Panc1 (cell line): ENCODE results near the gene CRK. TPM values are rescaled to one million over a fixed set of nuclear protein-coding genes. Genes with fewer than 3 reads are reported as not detected.

Source experiments
- ATAC-seq: fragments of 200-7000 bp; cut with Tn5 transposase; 2 replicates; pipeline ENCODE4 v1.9.1; 2020; ENCODE audit warnings: mild to moderate bottlenecking, moderate library complexity
- BruUV-seq: library from RNA; stranded (reverse); fragments of 400-500 nt; replicated peaks from 2 replicates; lab custom pipeline; 2021; lab: Mats Ljungman, UMichigan
- CTCF ChIA-PET: fragments of 300-600 bp; sonication (Branson Sonifier 250); formaldehyde crosslinking; loops from one replicate; lab custom pipeline; 2022; ENCODE audit warnings: antibody characterized with exemption; lab: Charles Lee
- POLR2A ChIA-PET: fragments of 300-600 bp; sonication (Branson Sonifier 250); formaldehyde crosslinking; loops from one replicate; lab custom pipeline; 2022; ENCODE audit warnings: antibody characterized with exemption; lab: Charles Lee
- DNase-seq: peaks from one replicate; pipeline ENCODE4 v3.0.0-alpha.2; 2010; ENCODE audit warnings: low read depth, low spot score
- H3K27ac ChIP-seq: 2 replicates; pipeline ENCODE4 v1.5.1; 2011; ENCODE audit warnings: mild to moderate bottlenecking, low read length, inconsistent platforms
- H3K27me3 ChIP-seq: fragments of 200-500 bp; sonication (Bioruptor generic); 2 replicates; pipeline ENCODE4 v1.6.0; 2014; ENCODE audit warnings: low read length, inconsistent platforms; ENCODE audit not compliant: control insufficient read depth, insufficient read depth
- H3K36me3 ChIP-seq: fragments of 200-500 bp; sonication (Bioruptor generic); 2 replicates; pipeline ENCODE4 v1.5.1; 2014; ENCODE audit warnings: inconsistent platforms, mild to moderate bottlenecking, low read length, moderate library complexity; ENCODE audit not compliant: control insufficient read depth, insufficient read depth
- H3K4me1 ChIP-seq: 2 replicates; pipeline ENCODE4 v1.5.1; 2011; ENCODE audit warnings: inconsistent platforms, mild to moderate bottlenecking, low read length, moderate library complexity; ENCODE audit not compliant: control insufficient read depth, insufficient read depth
- H3K4me3 ChIP-seq, 2 experiments: 2 replicates each; pipeline ENCODE4 v1.5.1; 2011 to 2012; ENCODE audit warnings: low read depth in 2 of 2, low read length in 2 of 2, mild to moderate bottlenecking in 2 of 2, inconsistent platforms in 1 of 2, moderate library complexity in 1 of 2
- H3K9me3 ChIP-seq: fragments of 200-500 bp; sonication (Bioruptor generic); 2 replicates; pipeline ENCODE4 v1.5.1; 2014; ENCODE audit warnings: low read depth, mild to moderate bottlenecking, inconsistent platforms, low read length, moderate library complexity; ENCODE audit not compliant: control insufficient read depth, insufficient read depth
- CTCF ChIP-seq: fragments of 450-650 bp; IDR thresholded peaks from 2 replicates; pipeline ENCODE4 v1.5.1; 2017; ENCODE audit warnings: mild to moderate bottlenecking
- POLR2AphosphoS5 ChIP-seq: IDR thresholded peaks from 2 replicates; pipeline ENCODE4 v1.6.1; 2012; ENCODE audit warnings: mild to moderate bottlenecking, low read depth, low read length, moderate library complexity
- REST ChIP-seq, 2 experiments: IDR thresholded peaks; 2 replicates each; pipeline ENCODE4 v1.6.1; 2011 to 2012; ENCODE audit warnings: low read depth in 2 of 2, control low read depth in 1 of 2, low read length in 1 of 2, mild to moderate bottlenecking in 1 of 2, moderate library complexity in 1 of 2; ENCODE audit not compliant: insufficient read depth in 1 of 2
- SIN3A ChIP-seq: IDR thresholded peaks from 2 replicates; pipeline ENCODE4 v1.6.1; 2012; ENCODE audit warnings: low read depth, mild to moderate bottlenecking, low read length, moderate library complexity, borderline replicate concordance; ENCODE audit not compliant: insufficient read depth
- TCF7L2 ChIP-seq: IDR thresholded peaks from 2 replicates; pipeline ENCODE4 v1.6.1; 2011; ENCODE audit warnings: mild to moderate bottlenecking, low read depth, low read length, inconsistent platforms
- in situ Hi-C: cut with HindIII; loops from 2 replicates; pipeline ENCODE4 v1.10.0; 2016; ENCODE audit warnings: low sequenced_read_pairs, low pct_unique_long_range_greater_than_20kb
- intact Hi-C: fragments of 100-400 bp; cut with micrococcal nuclease; formaldehyde crosslinking; loops from one replicate; pipeline ENCODE4 v1.10.0; 2022; ENCODE audit not compliant: unreplicated experiment
- total RNA-seq: library from RNA; stranded (reverse); gene quantifications from one replicate; pipeline ENCODE4 v1.2.1, GENCODE V29; 2021; ENCODE audit not compliant: unreplicated experiment

CRK gene
- total RNA-seq, 1 experiment from 2014 or later: 67.0 TPM

- POLR2A ChIA-PET: no interaction called here
- intact Hi-C loops: no loop called here
- H3K27me3 ChIP-seq: no peaks in the 10 kb centered on the region
- CTCF ChIA-PET: no interaction called here
- no peaks in the 10 kb centered on the region for H3K9me3 ChIP-seq
- peaks cover 12% of the 10 kb centered on the region for H3K36me3 ChIP-seq
- BruUV-seq: no TSS peak
- no peak for TF ChIP-seq SIN3A
- no peak for TF ChIP-seq CTCF
- TF ChIP-seq POLR2AphosphoS5: no peak
- no peak for TF ChIP-seq REST (IDR thresholded peaks at IDR 0.05; ENCODE audit: insufficient read depth in 1 of 2, low read depth in 2 of 2, low read length in 1 of 2)
- no peak for TF ChIP-seq TCF7L2
- no peak overlapping the region for H3K27ac ChIP-seq
- H3K4me1 ChIP-seq: no peaks in the 10 kb centered on the region
- DNase-seq (no peak), ATAC-seq (no peak)
- no peak overlapping the region for H3K4me3 ChIP-seq
- in situ Hi-C loops: no loop called here
Observed at GRCh38 chr17:1431631-1432104, 24.4 kb downstream of the CRK start.

GRCh38 chr17:1423456-1424135 is 32.4 kb downstream of the CRK start:
- ChIA-PET POLR2A (no interaction called here), CTCF (no interaction called here)
- H3K36me3 ChIP-seq: peaks cover 12% of the 10 kb centered on the region
- no peak for ATAC-seq
- no peak for TF ChIP-seq CTCF
- TF ChIP-seq POLR2AphosphoS5: no peak
- no peak for TF ChIP-seq SIN3A
- no peak for TF ChIP-seq REST (IDR thresholded peaks at IDR 0.05; ENCODE audit: insufficient read depth in 1 of 2, low read depth in 2 of 2, low read length in 1 of 2)
- TF ChIP-seq TCF7L2: no peak
- H3K27ac ChIP-seq: no peak overlapping the region
- no peaks in the 10 kb centered on the region for H3K9me3 ChIP-seq
- in situ Hi-C loops: no loop called here
- intact Hi-C loops: no loop called here
- no peak overlapping the region for H3K4me3 ChIP-seq
- no peaks in the 10 kb centered on the region for H3K4me1 ChIP-seq
- H3K27me3 ChIP-seq: no peaks in the 10 kb centered on the region
- no peak for DNase-seq
- BruUV-seq: no TSS peak
